ENCODE measurements around the gene FAM110A.
A peak's percentile ranks its signal among the peaks of the same experiment; 100 is the strongest.

Gene FAM110A

GRCh38 chr20:840858-841567 lies 7.5 kb downstream of the FAM110A start:
- TF ChIP-seq TCF12 (IDR thresholded peaks at IDR 0.05; ENCODE audit: low read depth) = no peak
- TF ChIP-seq USF1 (IDR thresholded peaks at IDR 0.05) = no peak
- TF ChIP-seq ZBTB7A (IDR thresholded peaks at IDR 0.05; ENCODE audit: low read depth) = peak; percentile 19; the same call in 1 of the 2 replicates
- no peak for TF ChIP-seq TEAD4 (IDR thresholded peaks at IDR 0.05)
- TF ChIP-seq EGR1 (IDR thresholded peaks at IDR 0.05) = no peak
- peak; percentile 97 for TF ChIP-seq CEBPB (IDR thresholded peaks at IDR 0.05)
- TF ChIP-seq CREB1 (IDR thresholded peaks at IDR 0.05; ENCODE audit: low read depth) = no peak
- no peak for TF ChIP-seq REST (IDR thresholded peaks at IDR 0.05; ENCODE audit: low read depth)
- no peak for TF ChIP-seq NFIC (IDR thresholded peaks at IDR 0.05)
- TF ChIP-seq TAF1 (IDR thresholded peaks at IDR 0.05; ENCODE audit: low read depth) = no peak; the same call in 1 of the 2 replicates
- no peak for TF ChIP-seq MAX (IDR thresholded peaks at IDR 0.05)
- TF ChIP-seq EP300 (IDR thresholded peaks at IDR 0.05; ENCODE audit: borderline replicate concordance) = no peak
- TF ChIP-seq YY1 (IDR thresholded peaks at IDR 0.05; ENCODE audit: low read depth) = no peak

- TF ChIP-seq CEBPB (IDR thresholded peaks at IDR 0.05) (peak; percentile 93), MAX (IDR thresholded peaks at IDR 0.05) (peak; percentile 49; the same call in 1 of the 2 replicates), RAD21 (IDR thresholded peaks at IDR 0.05; ENCODE audit: low read depth) (no peak), TEAD4 (IDR thresholded peaks at IDR 0.05) (no peak), YY1 (IDR thresholded peaks at IDR 0.05; ENCODE audit: low read depth) (peak; percentile 45; the same call in 1 of the 2 replicates), TCF12 (IDR thresholded peaks at IDR 0.05; ENCODE audit: low read depth) (peak; percentile 69; the same call in 1 of the 2 replicates), USF1 (IDR thresholded peaks at IDR 0.05) (no peak), ZBTB7A (IDR thresholded peaks at IDR 0.05; ENCODE audit: low read depth) (peak; percentile 36; the same call in 1 of the 2 replicates), NFIC (IDR thresholded peaks at IDR 0.05) (no peak; the same call in 1 of the 2 replicates)
These were observed 8.3 kb downstream of the FAM110A start for GRCh38 chr20:841568-842546.

- no peak for TF ChIP-seq CEBPB (IDR thresholded peaks at IDR 0.05)
- no peak for TF ChIP-seq YY1 (IDR thresholded peaks at IDR 0.05; ENCODE audit: low read depth)
- TF ChIP-seq TEAD4 (IDR thresholded peaks at IDR 0.05) = no peak
- TF ChIP-seq TAF1 (IDR thresholded peaks at IDR 0.05; ENCODE audit: low read depth) = no peak
- TF ChIP-seq REST (IDR thresholded peaks at IDR 0.05; ENCODE audit: low read depth) = no peak
- no peak for TF ChIP-seq EGR1 (IDR thresholded peaks at IDR 0.05)
- TF ChIP-seq TCF12 (IDR thresholded peaks at IDR 0.05; ENCODE audit: low read depth) = no peak
- no peak for TF ChIP-seq NFIC (IDR thresholded peaks at IDR 0.05)
- TF ChIP-seq FOXM1 (IDR thresholded peaks at IDR 0.05; ENCODE audit: borderline replicate concordance, low read depth) = no peak
- no peak for TF ChIP-seq EP300 (IDR thresholded peaks at IDR 0.05; ENCODE audit: borderline replicate concordance)
- TF ChIP-seq MAX (IDR thresholded peaks at IDR 0.05) = no peak
- no peak for TF ChIP-seq CREB1 (IDR thresholded peaks at IDR 0.05; ENCODE audit: low read depth)
- no peak for TF ChIP-seq ZBTB7A (IDR thresholded peaks at IDR 0.05; ENCODE audit: low read depth)
- no peak for TF ChIP-seq RAD21 (IDR thresholded peaks at IDR 0.05; ENCODE audit: low read depth)
These were observed 9.0 kb downstream of the FAM110A start for GRCh38 chr20:842547-842940.

GRCh38 chr20:843912-844311 lies 10.4 kb downstream of the FAM110A start:
- TF ChIP-seq CEBPB (IDR thresholded peaks at IDR 0.05) = no peak
- TF ChIP-seq TCF12 (IDR thresholded peaks at IDR 0.05; ENCODE audit: low read depth) = no peak
- TF ChIP-seq EP300 (IDR thresholded peaks at IDR 0.05; ENCODE audit: borderline replicate concordance) = no peak
- no peak for TF ChIP-seq YY1 (IDR thresholded peaks at IDR 0.05; ENCODE audit: low read depth)
- TF ChIP-seq CREB1 (IDR thresholded peaks at IDR 0.05; ENCODE audit: low read depth) = no peak
- no peak for TF ChIP-seq TAF1 (IDR thresholded peaks at IDR 0.05; ENCODE audit: low read depth)
- TF ChIP-seq EGR1 (IDR thresholded peaks at IDR 0.05) = no peak
- no peak for TF ChIP-seq TEAD4 (IDR thresholded peaks at IDR 0.05)
- TF ChIP-seq NFIC (IDR thresholded peaks at IDR 0.05) = no peak
- TF ChIP-seq USF1 (IDR thresholded peaks at IDR 0.05) = no peak
- no peak for TF ChIP-seq ZBTB7A (IDR thresholded peaks at IDR 0.05; ENCODE audit: low read depth)
